Hepatocyte (in vitro differentiated cells): ENCODE measurements around the gene NBAS.

ENCODE experiments used
- EZH2 ChIP-seq: fragments of 200-600 bp; sonication (generic); IDR thresholded peaks from 2 replicates; pipeline ENCODE4 v1.6.1; 2016; ENCODE audit warnings: antibody characterized with exemption, mild to moderate bottlenecking, borderline replicate concordance
- TF ChIP-seq, protein P1 (sequence below): fragments of 200-600 bp; sonication (generic); IDR thresholded peaks from 2 replicates; pipeline ENCODE4 v1.5.1; 2016; ENCODE audit warnings: antibody characterized with exemption, mild to moderate bottlenecking; ENCODE audit not compliant: poor library complexity

DNA sequence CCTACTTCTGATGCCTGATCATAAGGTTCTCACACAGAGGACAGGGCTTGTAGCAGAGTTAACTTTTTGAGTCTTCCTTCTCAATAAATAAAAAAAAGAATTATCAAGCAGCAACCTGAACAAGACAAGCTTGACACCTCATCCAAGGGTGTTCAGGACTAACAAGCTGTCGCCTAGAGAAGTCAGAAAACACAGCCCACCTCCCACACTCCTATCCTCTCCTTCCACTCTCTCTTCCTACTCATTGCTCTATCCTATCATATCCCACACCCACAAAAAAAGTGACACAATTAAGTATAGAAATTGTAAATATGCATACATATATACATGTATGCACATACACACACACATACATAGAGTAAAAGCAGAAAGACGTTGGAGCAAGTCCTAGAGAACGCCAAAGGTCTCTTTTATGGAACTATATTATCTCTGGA lies 5.4 kb downstream of the NBAS start:
- no peak for TF ChIP-seq EZH2
- TF ChIP-seq, protein P1, sequence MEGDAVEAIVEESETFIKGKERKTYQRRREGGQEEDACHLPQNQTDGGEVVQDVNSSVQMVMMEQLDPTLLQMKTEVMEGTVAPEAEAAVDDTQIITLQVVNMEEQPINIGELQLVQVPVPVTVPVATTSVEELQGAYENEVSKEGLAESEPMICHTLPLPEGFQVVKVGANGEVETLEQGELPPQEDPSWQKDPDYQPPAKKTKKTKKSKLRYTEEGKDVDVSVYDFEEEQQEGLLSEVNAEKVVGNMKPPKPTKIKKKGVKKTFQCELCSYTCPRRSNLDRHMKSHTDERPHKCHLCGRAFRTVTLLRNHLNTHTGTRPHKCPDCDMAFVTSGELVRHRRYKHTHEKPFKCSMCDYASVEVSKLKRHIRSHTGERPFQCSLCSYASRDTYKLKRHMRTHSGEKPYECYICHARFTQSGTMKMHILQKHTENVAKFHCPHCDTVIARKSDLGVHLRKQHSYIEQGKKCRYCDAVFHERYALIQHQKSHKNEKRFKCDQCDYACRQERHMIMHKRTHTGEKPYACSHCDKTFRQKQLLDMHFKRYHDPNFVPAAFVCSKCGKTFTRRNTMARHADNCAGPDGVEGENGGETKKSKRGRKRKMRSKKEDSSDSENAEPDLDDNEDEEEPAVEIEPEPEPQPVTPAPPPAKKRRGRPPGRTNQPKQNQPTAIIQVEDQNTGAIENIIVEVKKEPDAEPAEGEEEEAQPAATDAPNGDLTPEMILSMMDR = no peak
